ENCODE measurements around the gene GFOD1. TPM values are rescaled to one million over a fixed set of nuclear protein-coding genes. Genes with fewer than 3 reads are reported as not detected.

Gene GFOD1
- total RNA-seq, 1 donor from 2014 or later: 51.6 TPM

- H3K27ac ChIP-seq (replicated peaks): peak overlapping the region; percentile 84
- no peak for DNase-seq
- H3K9me3 ChIP-seq (replicated peaks): peaks cover 8% of the 10 kb centered on the region
- H3K27me3 ChIP-seq (ENCODE audit: low read depth): no peaks in the 10 kb centered on the region
- no peak for TF ChIP-seq CTCF (IDR thresholded peaks at IDR 0.05; ENCODE audit: borderline replicate concordance)
- peaks cover 89% of the 10 kb centered on the region for H3K4me1 ChIP-seq
- no peak overlapping the region for H3K4me3 ChIP-seq
- no peaks in the 10 kb centered on the region for H3K36me3 ChIP-seq
- intact Hi-C loops (cut with micrococcal nuclease): no loop called here
Measured at GRCh38 chr6:13412211-13412610, 75.2 kb downstream of the GFOD1 start.

GRCh38 chr6:13411484-13411883, 75.9 kb downstream of the GFOD1 start:
- intact Hi-C loops (cut with micrococcal nuclease): no loop called here
- Histone ChIP-seq H3K9me3 (replicated peaks) (peaks cover 8% of the 10 kb centered on the region), H3K4me3 (no peak overlapping the region), H3K36me3 (no peaks in the 10 kb centered on the region), H3K27me3 (ENCODE audit: low read depth) (no peaks in the 10 kb centered on the region), H3K4me1 (peaks cover 89% of the 10 kb centered on the region), H3K27ac (replicated peaks) (peak overlapping the region; percentile 84)
- no peak for DNase-seq
- no peak for TF ChIP-seq CTCF (IDR thresholded peaks at IDR 0.05; ENCODE audit: borderline replicate concordance)

GRCh38 chr6:13409991-13410390, 77.4 kb downstream of the GFOD1 start:
- H3K9me3 ChIP-seq (replicated peaks): peaks cover 8% of the 10 kb centered on the region

GRCh38 chr6:13407709-13408695, 79.4 kb downstream of the GFOD1 start:
- H3K9me3 ChIP-seq (replicated peaks): peaks cover 8% of the 10 kb centered on the region
- no peak overlapping the region for H3K4me3 ChIP-seq
- H3K4me1 ChIP-seq: peaks cover 94% of the 10 kb centered on the region
- peak overlapping the region; percentile 88 for H3K27ac ChIP-seq (replicated peaks)
- no peaks in the 10 kb centered on the region for H3K27me3 ChIP-seq (ENCODE audit: low read depth)
- TF ChIP-seq CTCF (IDR thresholded peaks at IDR 0.05; ENCODE audit: borderline replicate concordance): no peak
- DNase-seq: no peak
- intact Hi-C loops (cut with micrococcal nuclease): no loop called here
- no peaks in the 10 kb centered on the region for H3K36me3 ChIP-seq

More at GRCh38 chr6:13409991-13410390, 77.4 kb downstream of the GFOD1 start:
- DNase-seq: no peak
- peak overlapping the region; percentile 84 for H3K27ac ChIP-seq (replicated peaks)
- no peak for TF ChIP-seq CTCF (IDR thresholded peaks at IDR 0.05; ENCODE audit: borderline replicate concordance)
- no peaks in the 10 kb centered on the region for H3K27me3 ChIP-seq (ENCODE audit: low read depth)
- H3K36me3 ChIP-seq: no peaks in the 10 kb centered on the region
- intact Hi-C loops (cut with micrococcal nuclease): no loop called here
- no peak overlapping the region for H3K4me3 ChIP-seq
- peaks cover 97% of the 10 kb centered on the region for H3K4me1 ChIP-seq

GRCh38 chr6:13407368-13407708, 80.1 kb downstream of the GFOD1 start:
- H3K36me3 ChIP-seq: no peaks in the 10 kb centered on the region
- intact Hi-C loops (cut with micrococcal nuclease): no loop called here
- H3K9me3 ChIP-seq (replicated peaks): peaks cover 8% of the 10 kb centered on the region
- peak overlapping the region; percentile 88 for H3K27ac ChIP-seq (replicated peaks)
- no peak for DNase-seq
- TF ChIP-seq CTCF (IDR thresholded peaks at IDR 0.05; ENCODE audit: borderline replicate concordance): no peak
- no peak overlapping the region for H3K4me3 ChIP-seq
- H3K4me1 ChIP-seq: peaks cover 94% of the 10 kb centered on the region
- H3K27me3 ChIP-seq (ENCODE audit: low read depth): no peaks in the 10 kb centered on the region
